ENCODE results near the gene C2CD3.

C2CD3 gene

GRCh38 chr11:74116719-74117118, 54.1 kb downstream of the C2CD3 start:
- TF ChIP-seq, protein P1, sequence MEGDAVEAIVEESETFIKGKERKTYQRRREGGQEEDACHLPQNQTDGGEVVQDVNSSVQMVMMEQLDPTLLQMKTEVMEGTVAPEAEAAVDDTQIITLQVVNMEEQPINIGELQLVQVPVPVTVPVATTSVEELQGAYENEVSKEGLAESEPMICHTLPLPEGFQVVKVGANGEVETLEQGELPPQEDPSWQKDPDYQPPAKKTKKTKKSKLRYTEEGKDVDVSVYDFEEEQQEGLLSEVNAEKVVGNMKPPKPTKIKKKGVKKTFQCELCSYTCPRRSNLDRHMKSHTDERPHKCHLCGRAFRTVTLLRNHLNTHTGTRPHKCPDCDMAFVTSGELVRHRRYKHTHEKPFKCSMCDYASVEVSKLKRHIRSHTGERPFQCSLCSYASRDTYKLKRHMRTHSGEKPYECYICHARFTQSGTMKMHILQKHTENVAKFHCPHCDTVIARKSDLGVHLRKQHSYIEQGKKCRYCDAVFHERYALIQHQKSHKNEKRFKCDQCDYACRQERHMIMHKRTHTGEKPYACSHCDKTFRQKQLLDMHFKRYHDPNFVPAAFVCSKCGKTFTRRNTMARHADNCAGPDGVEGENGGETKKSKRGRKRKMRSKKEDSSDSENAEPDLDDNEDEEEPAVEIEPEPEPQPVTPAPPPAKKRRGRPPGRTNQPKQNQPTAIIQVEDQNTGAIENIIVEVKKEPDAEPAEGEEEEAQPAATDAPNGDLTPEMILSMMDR (conservative IDR thresholded peaks at IDR 0.05; ENCODE audit: low read depth, low read length): no peak
- no peak overlapping the region for H3K4me3 ChIP-seq (IDR thresholded peaks at IDR 0.05; ENCODE audit: insufficient read depth, low read depth, low read length)
- H3K27ac ChIP-seq: no peak overlapping the region
- no peak overlapping the region for H3K4me2 ChIP-seq
- no peak overlapping the region for H2AFZ ChIP-seq (ENCODE audit: low read depth)
- no peaks in the 10 kb centered on the region for H4K20me1 ChIP-seq (ENCODE audit: insufficient read depth)
- H3K9ac ChIP-seq: no peak overlapping the region
- no peaks in the 10 kb centered on the region for H3K79me2 ChIP-seq (ENCODE audit: insufficient read depth, low read depth)
- H3K4me1 ChIP-seq (ENCODE audit: low read depth, poor library complexity, severe bottlenecking): no peaks in the 10 kb centered on the region
- no peaks in the 10 kb centered on the region for H3K36me3 ChIP-seq (ENCODE audit: insufficient read depth)
- no peaks in the 10 kb centered on the region for H3K27me3 ChIP-seq (ENCODE audit: insufficient read depth, low read depth)

DNA sequence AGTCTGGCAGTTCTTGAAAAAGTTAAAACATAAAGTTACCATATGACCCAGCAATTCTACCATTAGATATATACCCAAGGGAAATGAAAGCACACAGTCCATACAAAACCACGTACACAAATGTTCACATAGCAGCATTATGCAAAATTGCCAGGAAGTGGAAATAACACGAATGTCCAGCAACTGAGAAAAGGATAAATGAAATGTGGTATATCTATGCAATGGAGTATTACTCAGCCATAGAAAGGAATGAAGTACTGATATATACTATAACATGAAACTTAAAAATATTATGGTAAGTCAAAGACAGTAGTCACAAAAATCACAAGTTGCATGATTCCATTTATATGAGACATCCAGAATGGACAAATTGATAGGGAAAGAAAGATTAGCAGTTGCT, 57.9 kb downstream of the C2CD3 start:
- Histone ChIP-seq H3K27ac (no peak overlapping the region), H3K4me2 (no peak overlapping the region), H4K20me1 (ENCODE audit: insufficient read depth) (no peaks in the 10 kb centered on the region), H3K9ac (no peak overlapping the region), H3K79me2 (ENCODE audit: insufficient read depth, low read depth) (no peaks in the 10 kb centered on the region), H3K4me1 (ENCODE audit: low read depth, poor library complexity, severe bottlenecking) (no peaks in the 10 kb centered on the region), H3K27me3 (ENCODE audit: insufficient read depth, low read depth) (no peaks in the 10 kb centered on the region), H2AFZ (ENCODE audit: low read depth) (no peak overlapping the region), H3K36me3 (ENCODE audit: insufficient read depth) (no peaks in the 10 kb centered on the region), H3K4me3 (IDR thresholded peaks at IDR 0.05; ENCODE audit: insufficient read depth, low read depth, low read length) (no peak overlapping the region)
- TF ChIP-seq, protein P1 (conservative IDR thresholded peaks at IDR 0.05; ENCODE audit: low read depth, low read length): no peak

GRCh38 chr11:74106124-74106523, 64.7 kb downstream of the C2CD3 start:
- Histone ChIP-seq H3K36me3 (ENCODE audit: insufficient read depth) (no peaks in the 10 kb centered on the region), H3K27ac (no peak overlapping the region)

DNA sequence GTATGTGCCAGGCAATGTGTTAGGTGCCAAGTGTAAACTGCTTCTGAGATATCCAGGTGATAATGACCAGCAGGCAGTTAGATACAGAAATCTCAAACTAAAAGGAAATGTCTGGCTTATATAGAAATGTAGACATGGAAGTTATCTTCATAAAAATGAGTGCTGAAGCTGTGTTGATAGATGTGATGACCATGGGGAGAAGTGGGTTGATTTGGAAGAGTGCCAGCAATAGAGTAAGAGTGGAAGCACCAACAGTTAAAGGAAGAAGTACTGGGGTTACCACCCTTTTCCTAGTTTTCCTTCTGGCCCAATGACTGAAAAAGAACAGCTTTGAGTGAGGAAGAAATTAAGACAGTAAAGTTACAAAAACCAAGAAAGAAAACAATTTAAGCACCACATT, 68.5 kb downstream of the C2CD3 start:
- Histone ChIP-seq H4K20me1 (ENCODE audit: insufficient read depth) (no peaks in the 10 kb centered on the region), H3K4me3 (IDR thresholded peaks at IDR 0.05; ENCODE audit: insufficient read depth, low read depth, low read length) (no peak overlapping the region), H3K9ac (no peak overlapping the region), H2AFZ (ENCODE audit: low read depth) (no peak overlapping the region), H3K36me3 (ENCODE audit: insufficient read depth) (no peaks in the 10 kb centered on the region), H3K4me2 (no peak overlapping the region), H3K4me1 (ENCODE audit: low read depth, poor library complexity, severe bottlenecking) (no peaks in the 10 kb centered on the region), H3K27me3 (ENCODE audit: insufficient read depth, low read depth) (no peaks in the 10 kb centered on the region), H3K27ac (no peak overlapping the region), H3K79me2 (ENCODE audit: insufficient read depth, low read depth) (no peaks in the 10 kb centered on the region)
- TF ChIP-seq, protein P1 (conservative IDR thresholded peaks at IDR 0.05; ENCODE audit: low read depth, low read length): no peak

More at GRCh38 chr11:74106124-74106523, 64.7 kb downstream of the C2CD3 start:
- no peaks in the 10 kb centered on the region for H4K20me1 ChIP-seq (ENCODE audit: insufficient read depth)
- H3K27me3 ChIP-seq (ENCODE audit: insufficient read depth, low read depth): no peaks in the 10 kb centered on the region
- H3K4me2 ChIP-seq: no peak overlapping the region
- H3K79me2 ChIP-seq (ENCODE audit: insufficient read depth, low read depth): no peaks in the 10 kb centered on the region
- TF ChIP-seq, protein P1 (conservative IDR thresholded peaks at IDR 0.05; ENCODE audit: low read depth, low read length): no peak
- no peaks in the 10 kb centered on the region for H3K4me1 ChIP-seq (ENCODE audit: low read depth, poor library complexity, severe bottlenecking)
- no peak overlapping the region for H2AFZ ChIP-seq (ENCODE audit: low read depth)
- H3K9ac ChIP-seq: no peak overlapping the region
- H3K4me3 ChIP-seq (IDR thresholded peaks at IDR 0.05; ENCODE audit: insufficient read depth, low read depth, low read length): no peak overlapping the region

Data from KMS-11 (cell line).